ENCODE results near the gene GGTLC2.
"Not testable (repeated sequence)": the region's sequence is repeated elsewhere in the genome, so short reads cannot be mapped to it uniquely, and the experiment has no call there.

GGTLC2 gene

DNA sequence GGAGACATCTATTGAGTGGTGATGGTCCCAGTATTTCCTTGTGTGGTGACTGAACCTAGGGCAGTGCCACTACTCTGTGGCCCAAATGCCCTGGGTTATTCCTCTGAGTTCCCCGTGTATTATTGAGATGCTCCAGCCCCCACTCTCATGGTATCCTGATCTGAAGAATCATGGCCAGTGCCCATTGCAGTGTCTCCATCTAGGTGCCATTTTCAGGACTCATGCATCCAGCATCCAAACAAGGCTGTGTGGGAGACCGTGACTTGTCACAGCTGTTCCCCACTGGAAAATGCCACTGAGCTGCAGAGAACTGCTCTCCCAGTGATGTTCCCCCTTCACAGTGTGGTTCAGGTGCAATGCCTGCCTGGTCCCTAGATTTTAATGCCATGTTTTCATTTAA lies 24.7 kb downstream of the GGTLC2 start:
- DNase-seq (ENCODE audit: low read depth in 2 of 2), result no peak

DNA sequence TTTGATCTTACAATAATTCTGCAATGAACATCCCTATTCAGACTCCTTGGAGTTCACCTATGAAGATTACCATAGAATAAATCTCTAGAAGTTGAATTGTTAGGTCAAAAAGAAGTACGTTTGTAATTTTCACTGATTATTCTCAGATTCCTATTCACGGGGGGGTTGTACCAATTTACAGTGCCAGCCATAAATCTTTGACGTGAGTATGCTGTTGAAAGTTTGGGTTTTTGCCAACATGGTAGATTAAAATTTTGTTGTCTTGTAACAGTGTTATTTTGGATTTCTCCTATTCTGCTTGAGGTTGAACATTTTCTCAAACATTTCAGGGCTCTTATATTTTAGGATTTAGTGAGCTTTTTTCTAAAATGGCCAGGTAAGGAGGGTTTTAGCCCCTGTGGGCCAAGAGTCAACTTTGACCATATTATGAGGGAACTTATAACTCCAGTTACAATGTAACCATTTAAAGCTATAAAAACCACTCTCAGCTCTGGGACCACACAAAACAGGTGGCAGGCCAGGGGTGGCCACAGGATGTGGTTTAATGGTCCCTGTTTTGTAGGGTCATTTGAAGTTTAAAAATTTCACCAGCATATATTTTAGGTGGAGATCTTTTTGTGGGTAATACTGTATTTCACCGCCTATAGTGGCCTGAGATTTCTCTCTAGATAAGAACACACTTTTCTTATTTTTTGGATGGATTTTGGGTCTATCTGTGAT lies 25.8 kb downstream of the GGTLC2 start:
- DNase-seq (ENCODE audit: low read depth in 2 of 2), result no peak

- DNase-seq (ENCODE audit: low read depth in 2 of 2), result no peak
These were observed 27.1 kb downstream of the GGTLC2 start for GRCh38 chr22:22671506-22671905.

- no peak for DNase-seq (ENCODE audit: low read depth in 2 of 2)
These were observed 28.7 kb downstream of the GGTLC2 start for GRCh38 chr22:22673099-22673498.

DNA sequence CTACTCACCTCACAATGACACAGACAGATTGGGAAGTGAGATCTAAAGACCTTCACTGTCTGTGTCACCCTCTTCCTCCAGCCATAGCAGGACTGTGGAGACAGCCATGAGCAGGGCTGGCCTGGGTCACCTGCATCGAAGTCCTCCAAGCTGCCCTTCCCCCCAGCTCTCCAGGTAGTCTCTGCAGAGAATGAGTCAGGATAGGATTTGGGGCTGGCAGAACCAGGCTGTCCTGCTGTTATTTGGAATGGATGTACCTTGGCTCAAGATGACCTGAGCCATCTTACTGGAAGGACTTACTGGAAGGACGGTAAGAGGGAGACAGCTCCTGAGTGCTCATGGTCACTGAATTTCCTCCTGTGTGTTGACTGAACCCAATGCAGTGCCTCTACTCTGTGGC lies 29.2 kb downstream of the GGTLC2 start:
- DNase-seq (ENCODE audit: low read depth in 2 of 2), result no peak

DNA sequence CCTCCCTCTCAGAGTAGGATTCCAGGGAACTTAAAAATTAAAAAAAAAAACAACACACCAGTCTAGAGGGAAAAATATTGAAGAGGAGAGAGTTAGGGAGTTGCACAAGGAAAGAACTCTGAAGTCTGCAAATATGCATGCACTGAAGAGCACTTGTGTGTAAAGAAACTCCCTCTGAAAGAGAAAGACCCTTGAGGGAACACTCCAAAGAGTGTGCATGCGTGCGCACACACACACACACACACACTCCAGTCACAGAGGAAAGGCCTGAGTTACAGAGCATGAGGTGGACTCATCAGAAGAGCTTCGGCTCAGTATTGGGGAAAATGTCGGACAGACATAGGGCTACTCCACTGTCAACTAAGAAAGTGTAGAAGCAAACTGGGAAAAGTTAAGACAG lies 30.1 kb downstream of the GGTLC2 start:
- DNase-seq (ENCODE audit: low read depth in 2 of 2), result no peak

- DNase-seq (ENCODE audit: low read depth in 2 of 2), result no peak
These were observed 34.6 kb downstream of the GGTLC2 start for GRCh38 chr22:22678970-22679369.

- no peak for DNase-seq (ENCODE audit: low read depth in 2 of 2)
These were observed 36.0 kb downstream of the GGTLC2 start for GRCh38 chr22:22680396-22680795.

- DNase-seq (ENCODE audit: low read depth in 2 of 2), result no peak
These were observed 36.9 kb downstream of the GGTLC2 start for GRCh38 chr22:22681221-22681739.

DNA sequence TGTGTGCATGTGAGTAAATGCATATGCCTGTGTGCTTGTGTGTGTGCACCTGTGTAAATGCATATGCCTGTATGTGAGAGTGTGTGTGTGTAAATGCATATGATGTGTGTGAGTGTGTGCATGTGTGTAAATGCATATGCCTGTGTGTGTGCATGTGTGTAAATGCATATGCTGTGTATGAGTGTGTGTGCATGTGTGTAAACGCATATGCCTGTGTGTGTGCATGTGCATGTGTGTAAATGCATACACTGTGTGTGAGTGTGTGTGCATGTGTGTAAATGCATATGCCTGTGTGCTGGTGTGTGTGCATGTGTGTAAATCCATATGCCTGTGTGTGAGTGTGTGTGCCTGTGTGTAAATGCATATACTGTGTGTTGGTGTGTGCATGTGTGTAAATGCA lies 37.8 kb downstream of the GGTLC2 start:
- no peak for DNase-seq (ENCODE audit: low read depth in 2 of 2)

GRCh38 chr22:22682807-22683667 lies 38.6 kb downstream of the GGTLC2 start:
- no peak for DNase-seq (ENCODE audit: low read depth in 2 of 2)

DNA sequence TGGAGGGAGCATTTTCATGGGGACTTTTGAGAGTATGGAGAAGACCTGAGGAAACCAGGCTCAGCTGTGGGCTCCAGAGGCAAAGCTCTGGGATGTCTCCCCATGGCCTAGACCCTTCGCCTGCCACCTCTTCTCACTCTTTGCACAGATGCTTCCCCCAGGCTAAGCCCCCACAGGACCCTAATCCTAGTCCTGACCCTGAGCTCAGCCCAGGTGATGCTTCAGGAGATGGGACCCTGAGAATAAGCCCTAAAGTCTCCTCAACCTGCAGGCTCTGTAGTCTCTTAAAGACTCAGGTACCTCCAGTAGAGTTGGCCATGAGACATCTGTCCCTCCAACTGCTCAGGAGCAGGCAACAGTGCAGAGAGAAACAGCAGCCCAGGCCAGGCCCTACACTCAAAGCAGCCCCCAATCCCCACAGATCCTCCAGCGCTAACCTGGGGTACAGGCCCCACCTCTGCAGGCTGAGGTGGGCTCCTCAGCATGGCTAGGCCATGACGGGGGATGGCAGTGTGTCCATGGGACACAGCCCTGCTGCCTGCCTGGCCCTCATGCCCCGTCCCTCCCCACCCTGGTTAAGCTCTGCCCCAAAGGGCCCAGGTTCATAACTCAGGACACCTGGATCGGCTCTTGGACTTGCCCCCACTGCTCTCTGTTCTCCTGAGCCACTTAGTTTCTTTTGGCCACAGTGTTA lies 39.4 kb downstream of the GGTLC2 start:
- no peak for DNase-seq (ENCODE audit: low read depth in 2 of 2)

GRCh38 chr22:22684580-22685561 lies 40.5 kb downstream of the GGTLC2 start:
- DNase-seq (ENCODE audit: low read depth in 2 of 2), result no peak

DNA sequence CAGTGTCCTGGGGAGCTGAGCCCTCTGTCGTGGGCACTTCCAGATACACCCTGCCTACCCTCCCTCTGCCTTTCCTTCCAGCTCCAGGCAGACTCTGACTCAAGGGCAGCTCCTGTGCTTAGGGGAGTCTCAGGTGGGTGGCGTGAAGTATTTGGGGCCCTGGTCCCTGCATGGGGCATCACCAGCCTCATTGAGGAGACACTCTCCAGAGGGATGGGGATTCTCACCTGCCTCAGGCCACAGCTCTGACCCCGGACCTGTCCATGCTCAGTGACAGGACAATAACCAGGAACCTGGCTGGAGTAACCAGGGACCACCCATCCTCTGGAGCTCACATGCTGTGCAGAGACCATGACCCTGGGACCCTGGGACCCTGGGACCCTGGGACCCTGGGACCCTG lies 41.2 kb downstream of the GGTLC2 start:
- no peak for DNase-seq (ENCODE audit: low read depth in 2 of 2)

GRCh38 chr22:22686202-22687115 lies 42.0 kb downstream of the GGTLC2 start:
- DNase-seq (ENCODE audit: low read depth in 2 of 2), result not testable (repeated sequence)

DNA sequence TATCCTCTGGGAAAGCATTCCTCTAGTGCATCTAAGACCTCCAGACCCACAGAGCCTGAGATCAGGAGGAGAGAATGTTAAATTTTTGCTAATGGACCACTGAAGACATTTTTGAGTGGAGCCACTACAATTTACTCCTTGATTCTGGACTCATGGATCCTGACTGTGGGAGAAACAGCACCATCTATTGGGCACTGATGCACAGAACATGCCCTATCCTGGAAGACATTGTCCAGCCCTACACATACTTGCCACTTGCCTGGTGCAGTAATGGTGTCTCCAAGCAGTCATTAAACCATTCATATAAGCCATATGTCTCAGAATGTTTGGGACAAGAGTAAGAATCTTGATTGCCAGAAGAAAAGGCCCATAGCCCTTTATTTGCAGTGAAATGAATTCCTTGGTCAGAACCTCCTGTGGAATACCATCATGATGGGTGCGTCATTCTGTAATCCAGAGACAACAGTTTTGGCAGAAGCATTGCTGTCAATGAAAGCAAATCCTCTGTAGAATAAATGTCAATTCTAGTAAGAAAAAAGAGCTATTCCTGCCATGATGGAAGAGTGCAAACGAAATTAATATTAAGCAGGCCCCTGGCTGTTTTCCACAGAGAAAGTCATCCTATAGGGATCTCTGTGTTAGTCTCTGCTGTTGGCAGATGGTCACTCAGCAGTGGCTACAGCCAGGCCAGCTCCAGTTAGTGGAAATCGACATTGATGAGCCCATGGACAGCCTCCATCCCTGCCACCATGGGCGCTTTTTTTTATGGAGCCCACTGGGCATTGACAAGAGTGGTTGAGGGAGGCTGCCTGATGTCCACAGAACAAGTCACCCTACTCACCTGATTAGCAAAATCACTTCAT lies 43.5 kb downstream of the GGTLC2 start:
- no peak for DNase-seq (ENCODE audit: low read depth in 2 of 2)

DNA sequence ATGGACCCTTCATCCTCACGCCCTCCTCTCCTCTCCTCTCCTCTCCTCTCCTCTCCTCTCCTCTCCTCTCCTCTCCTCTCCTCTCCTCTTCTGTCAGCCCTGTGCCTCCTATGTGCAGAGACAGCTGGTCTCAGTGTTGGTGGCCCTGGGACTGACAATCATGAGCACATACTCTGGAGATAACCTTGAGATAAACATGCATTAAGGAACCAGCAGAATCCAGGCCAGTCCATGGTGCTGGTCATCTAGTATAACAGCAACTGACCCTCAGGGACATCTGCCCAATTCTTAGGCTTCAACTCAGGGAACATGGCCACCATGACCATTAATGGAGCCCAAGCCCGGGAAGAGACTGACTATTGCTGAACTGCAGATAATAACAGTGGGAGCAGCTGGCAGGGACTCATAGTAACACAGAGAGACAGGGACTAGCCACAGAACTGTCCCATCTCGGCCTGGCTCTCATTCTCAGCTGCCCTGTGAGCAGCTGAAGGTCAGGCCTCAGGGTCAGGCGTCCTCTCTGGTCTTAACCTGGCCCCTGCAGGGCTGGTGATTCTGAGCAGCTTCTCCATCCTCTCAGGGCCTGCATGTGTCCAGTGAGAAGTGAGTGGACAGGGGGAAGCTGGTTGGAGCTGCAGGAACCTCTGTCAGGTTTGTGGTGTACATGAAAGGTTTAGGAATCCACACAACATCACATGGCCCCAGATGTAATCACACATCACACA lies 45.4 kb downstream of the GGTLC2 start:
- no peak for DNase-seq (ENCODE audit: low read depth in 2 of 2)

GRCh38 chr22:22691055-22691454 lies 46.6 kb downstream of the GGTLC2 start:
- no peak for DNase-seq (ENCODE audit: low read depth in 2 of 2)
